GM19043 (cell line): ENCODE measurements around the gene AKAP13.

Experiments used
- ATAC-seq: cut with Tn5 transposase; IDR thresholded peaks from one replicate; pipeline ENCODE4 v1.9.1; 2021; ENCODE audit warnings: low read depth; ENCODE audit not compliant: unreplicated experiment

AKAP13 gene

DNA sequence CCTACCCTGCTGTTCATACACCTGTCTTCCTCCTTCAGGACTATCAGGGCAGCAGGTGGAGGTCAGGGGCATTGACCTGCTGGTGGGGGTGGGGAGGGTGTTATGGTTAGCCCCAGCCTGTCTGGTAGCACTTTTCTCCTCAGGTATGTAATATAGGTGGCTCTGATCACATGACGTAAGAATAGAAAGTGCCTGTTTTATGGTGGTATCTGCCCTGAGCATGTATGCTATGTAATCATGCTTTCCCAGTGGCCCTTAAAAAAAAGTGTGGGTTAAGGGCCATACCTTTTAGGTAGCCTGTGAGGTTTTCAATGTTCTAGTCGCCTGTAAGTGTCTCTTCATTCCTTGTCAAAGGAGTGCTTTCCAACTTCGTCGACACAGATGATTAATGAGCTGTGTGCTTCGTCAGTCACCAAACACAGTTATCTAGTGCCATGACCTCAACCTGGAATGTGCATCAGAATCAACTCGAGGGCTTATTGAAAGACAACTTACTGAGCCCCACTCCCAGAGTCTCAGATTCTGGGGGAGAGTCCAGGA is 328.1 kb downstream of the AKAP13 start:
- no peak for ATAC-seq

DNA sequence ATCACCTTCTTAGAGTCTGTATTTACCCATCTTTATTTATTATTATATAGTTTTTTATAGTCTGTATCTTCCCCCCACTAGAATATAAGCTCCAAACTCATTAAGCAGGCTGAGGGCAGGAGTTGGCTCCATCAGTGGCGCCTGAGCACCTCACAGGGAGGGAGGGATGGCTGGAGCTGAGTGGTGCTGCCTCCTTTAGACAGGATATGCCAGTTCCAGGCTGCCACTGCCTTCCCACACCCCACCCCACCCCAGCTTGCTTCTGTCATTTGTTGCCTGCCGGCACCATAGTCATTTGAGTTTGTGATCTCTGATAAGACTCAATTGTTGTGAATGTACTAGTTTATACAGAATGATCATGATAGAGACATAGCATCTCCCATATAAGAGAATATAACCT is 328.8 kb downstream of the AKAP13 start:
- no peak for ATAC-seq

DNA sequence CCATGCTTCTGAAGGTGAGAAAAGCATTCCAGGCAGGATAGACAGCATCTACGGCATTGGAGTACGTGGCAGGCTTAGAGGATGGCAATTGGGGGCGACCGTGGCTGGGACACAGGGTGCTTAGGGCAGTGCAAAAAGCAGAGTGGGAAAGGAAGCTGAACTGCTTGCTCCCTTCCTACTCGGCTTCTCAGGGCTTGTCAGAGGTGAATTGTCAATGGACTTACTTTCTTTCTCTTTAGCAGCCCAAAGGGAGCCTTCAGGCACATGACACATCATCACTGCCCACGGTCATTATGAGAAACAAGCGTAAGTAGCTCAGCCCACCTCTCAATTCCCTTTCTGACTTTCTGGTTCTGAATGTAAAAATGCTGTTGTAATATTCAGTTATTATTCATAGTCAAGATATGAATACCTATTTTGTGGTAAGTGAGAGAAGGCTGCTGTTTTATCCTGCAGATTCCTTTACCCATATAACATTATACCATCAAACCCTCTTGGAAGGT is 330.0 kb downstream of the AKAP13 start:
- peak; percentile 44 for ATAC-seq

DNA sequence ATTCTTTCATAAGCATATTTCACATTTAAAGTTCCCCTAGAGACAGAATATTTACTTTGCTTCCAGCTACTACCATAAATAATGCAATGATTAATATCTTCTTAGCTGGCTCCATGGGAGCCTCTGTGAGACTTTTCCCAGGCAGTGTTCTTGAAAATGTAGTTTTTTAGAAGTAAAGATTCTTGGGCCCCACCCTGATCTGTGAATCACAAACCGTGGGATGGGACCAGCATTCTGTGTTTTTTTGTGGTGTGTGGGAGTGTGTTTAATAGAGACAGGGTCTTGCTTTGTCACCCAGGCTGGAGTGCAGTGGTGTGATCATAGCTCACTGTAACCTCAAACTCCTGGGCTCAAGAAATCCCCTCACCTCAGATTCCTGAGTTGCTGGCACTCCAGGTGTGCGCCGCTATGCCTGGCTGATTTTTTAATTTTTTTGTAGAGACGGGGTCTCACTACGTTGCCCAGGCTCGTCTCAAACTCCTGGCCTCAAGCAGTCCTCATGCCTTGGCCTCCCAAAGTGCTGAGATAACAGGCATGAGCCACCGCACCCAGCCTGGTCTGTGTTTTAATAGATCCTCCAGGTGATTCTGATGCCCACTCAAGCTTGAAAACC is 331.3 kb downstream of the AKAP13 start:
- no peak for ATAC-seq

DNA sequence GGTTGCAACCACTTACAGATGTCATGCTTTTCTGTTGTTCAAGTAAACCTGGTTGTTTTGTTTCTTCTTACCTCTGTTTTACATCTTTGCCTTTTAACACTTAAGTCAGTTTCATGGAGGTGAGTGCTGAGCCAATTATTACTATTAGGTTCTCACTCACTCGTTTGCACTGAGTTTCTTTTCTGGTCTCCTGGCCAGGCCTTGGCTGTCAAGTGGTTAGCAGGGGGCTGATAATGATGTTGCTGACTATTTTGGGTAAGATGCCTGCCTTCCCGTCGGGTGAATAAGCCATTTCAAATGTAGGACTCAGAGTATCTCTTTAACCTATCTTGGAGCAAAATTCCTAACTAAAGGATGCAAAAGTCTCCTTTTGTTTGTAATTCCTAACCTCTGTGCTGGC is 335.9 kb downstream of the AKAP13 start:
- no peak for ATAC-seq

- ATAC-seq = no peak
Observed at GRCh38 chr15:85717212-85717611, 336.8 kb downstream of the AKAP13 start.

DNA sequence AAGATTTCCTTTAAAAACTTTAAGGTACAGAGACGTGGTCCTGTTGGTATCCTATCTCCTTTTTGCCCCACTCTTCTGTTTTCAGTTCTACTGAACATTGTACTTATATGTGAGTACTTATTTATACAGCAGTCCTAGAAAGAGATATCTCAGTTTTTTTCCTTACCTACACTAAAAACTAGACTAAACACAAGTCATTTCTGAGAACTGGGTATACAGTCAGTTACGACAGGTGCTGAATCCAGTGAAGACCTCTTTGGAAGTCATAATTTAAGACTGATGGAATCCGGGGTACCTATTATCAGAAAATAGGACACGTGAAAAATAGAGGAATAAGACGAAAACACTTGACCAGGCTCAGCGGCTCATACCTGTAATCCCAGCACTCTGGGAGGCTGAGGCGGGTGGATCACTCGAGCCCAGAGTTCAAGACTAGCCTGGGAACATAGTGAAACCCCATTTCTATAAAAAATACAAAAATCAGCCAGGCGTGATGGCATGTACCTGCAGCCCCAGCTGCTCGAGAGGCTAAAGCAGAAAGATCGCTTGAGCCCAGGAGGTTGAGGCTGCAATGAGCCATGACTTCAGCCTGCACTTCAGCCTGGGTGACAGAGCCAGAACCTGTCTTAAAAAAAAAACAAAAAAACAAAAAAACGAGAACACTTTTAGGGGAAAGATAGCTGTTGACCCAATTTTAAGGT is 338.0 kb downstream of the AKAP13 start:
- peak; percentile 61 for ATAC-seq

- ATAC-seq = no peak
Observed at GRCh38 chr15:85718981-85719380, 338.6 kb downstream of the AKAP13 start.

GRCh38 chr15:85722374-85723152 is 342.2 kb downstream of the AKAP13 start:
- ATAC-seq = no peak

DNA sequence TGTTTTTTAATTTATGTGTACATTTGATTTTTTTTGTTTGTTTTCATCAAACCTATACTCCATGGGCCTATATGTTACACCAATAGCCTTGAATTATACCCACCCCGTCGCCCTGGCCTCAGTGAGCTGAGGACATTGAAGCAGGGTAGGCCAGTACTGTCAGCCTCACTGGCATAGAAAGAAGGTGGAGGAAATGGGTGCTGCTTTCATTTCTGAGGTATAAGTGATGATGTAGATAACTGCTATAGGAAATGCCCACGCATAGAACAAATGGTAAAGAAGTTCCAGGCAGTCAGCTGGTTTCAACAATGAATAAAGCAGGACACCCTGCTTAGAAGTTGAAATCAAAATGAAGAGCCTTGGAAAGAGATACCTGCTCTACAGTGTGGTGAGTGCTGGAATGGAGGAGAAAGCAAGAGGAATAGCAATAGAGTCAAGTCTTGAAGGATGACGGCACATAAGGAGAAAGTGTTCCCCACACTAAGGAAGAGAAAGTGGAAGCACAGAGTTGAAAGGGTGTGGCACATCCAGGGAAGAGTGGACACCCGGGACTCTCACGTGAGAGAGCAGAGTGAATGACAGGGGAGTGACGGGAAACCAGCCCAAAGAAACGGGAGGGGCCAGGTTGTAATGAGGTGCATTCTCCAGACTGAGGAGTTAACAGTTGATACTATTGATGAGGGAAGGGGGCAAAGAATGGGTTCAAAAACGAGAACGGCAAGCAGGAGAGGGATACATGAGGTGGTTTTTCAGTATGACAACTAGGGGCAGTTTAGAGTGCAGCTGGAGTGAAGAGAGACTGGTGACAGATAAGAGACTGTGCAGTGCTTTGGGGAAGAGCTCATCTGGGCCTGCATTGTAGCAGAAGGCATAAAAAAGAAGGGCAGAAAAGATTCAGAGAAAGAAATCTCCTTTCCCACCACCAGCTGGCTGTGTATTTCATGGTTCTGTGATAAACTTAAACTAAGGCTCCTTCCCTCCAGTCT is 343.9 kb downstream of the AKAP13 start:
- no peak for ATAC-seq

GRCh38 chr15:85725019-85725418 is 344.6 kb downstream of the AKAP13 start:
- no peak for ATAC-seq

- ATAC-seq = no peak
Observed at GRCh38 chr15:85725564-85725963, 345.2 kb downstream of the AKAP13 start.

DNA sequence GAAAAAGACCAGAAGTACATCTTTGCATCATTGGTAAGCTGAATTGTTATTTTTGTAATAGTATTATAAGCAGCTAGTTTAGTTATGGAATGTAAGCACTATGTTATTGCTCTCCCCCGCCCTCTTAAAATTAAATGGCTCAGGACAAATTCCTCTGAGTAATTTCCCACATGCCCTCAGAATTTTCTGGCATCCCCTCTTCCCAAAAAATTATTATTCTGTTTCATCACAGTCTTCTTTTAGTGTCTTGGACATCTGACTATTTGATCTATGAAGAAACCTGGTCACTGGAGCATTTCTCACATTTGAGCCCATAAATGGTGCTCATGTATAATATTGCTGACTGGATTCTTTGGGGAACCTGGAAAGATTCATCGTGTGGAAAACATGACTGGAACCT is 346.1 kb downstream of the AKAP13 start:
- no peak for ATAC-seq

- ATAC-seq = no peak
Observed at GRCh38 chr15:85727068-85727467, 346.7 kb downstream of the AKAP13 start.

GRCh38 chr15:85730001-85730820 is 349.8 kb downstream of the AKAP13 start:
- ATAC-seq = no peak

DNA sequence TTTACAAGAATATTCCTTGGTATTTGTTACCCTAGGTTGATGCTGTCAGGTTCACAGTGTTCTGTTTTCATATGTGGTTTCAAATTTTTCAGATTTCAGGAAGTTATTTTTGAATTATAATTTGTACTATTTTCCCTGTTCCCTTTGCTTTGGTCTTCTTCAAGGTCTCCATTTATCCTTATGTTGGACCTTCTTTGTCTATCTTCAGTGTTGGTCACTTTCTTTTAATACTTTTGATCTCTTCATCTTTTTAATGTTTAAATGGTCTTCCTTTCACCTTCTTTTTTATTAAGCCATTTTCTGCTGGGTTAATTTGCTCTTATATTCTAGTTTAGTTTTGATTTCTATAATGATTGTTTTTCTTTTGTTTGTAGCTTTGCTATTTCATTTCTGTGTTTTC is 353.0 kb downstream of the AKAP13 start:
- no peak for ATAC-seq

DNA sequence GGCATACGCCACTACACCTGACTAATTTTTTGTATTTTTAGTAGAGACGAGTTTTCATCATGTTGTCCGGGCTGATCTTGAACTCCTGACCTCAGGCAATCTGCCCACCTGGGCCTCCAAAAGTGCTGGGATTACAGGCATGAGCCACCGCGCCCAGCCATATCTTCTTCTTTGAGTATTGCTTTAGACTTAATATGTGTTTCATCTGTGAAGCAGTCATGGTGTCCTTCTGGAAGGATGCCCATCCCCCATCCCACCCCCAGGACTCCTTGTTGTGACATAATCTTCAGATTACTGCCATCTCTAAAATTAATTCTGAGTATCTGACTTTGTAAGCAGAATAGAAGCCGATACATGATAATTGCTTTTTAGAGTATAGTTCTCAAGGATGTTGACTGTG is 356.7 kb downstream of the AKAP13 start:
- no peak for ATAC-seq

GRCh38 chr15:85741021-85741421 is 360.6 kb downstream of the AKAP13 start:
- ATAC-seq = no peak

- no peak for ATAC-seq
Observed at GRCh38 chr15:85741662-85742061, 361.3 kb downstream of the AKAP13 start.
